ENCODE data around the gene ANGPTL3.

DNA sequence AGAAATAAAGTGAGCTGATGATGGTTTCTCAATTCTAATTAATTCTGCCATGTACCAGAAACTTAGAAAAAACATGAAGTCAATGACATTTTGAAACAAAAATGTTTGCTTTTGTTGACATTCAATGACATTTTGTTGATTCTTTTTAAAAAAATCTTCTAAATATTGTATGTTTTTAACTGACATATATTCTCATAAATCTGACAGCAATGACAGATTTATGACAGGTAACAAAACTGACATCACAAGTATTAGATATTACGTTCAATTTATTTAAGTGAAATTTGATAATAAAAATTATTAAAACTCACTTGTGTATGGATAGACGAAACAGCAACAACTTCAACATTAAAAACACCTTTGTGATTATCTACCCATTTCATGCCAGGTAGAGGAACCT, 36.0 kb upstream of the ANGPTL3 start:
- TF ChIP-seq, protein P1, sequence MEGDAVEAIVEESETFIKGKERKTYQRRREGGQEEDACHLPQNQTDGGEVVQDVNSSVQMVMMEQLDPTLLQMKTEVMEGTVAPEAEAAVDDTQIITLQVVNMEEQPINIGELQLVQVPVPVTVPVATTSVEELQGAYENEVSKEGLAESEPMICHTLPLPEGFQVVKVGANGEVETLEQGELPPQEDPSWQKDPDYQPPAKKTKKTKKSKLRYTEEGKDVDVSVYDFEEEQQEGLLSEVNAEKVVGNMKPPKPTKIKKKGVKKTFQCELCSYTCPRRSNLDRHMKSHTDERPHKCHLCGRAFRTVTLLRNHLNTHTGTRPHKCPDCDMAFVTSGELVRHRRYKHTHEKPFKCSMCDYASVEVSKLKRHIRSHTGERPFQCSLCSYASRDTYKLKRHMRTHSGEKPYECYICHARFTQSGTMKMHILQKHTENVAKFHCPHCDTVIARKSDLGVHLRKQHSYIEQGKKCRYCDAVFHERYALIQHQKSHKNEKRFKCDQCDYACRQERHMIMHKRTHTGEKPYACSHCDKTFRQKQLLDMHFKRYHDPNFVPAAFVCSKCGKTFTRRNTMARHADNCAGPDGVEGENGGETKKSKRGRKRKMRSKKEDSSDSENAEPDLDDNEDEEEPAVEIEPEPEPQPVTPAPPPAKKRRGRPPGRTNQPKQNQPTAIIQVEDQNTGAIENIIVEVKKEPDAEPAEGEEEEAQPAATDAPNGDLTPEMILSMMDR (conservative IDR thresholded peaks at IDR 0.05; ENCODE audit: low read depth, low read length) = no peak
- TF ChIP-seq EZH2phosphoT487 (IDR thresholded peaks at IDR 0.05; ENCODE audit: borderline replicate concordance, low read length) (no peak), EZH2 (IDR thresholded peaks at IDR 0.05; ENCODE audit: low read length, unreplicated experiment) (no peak)
